Esophagus muscularis mucosa (tissue), 4 donors: ENCODE data around the gene DYNC1LI2.

Source experiments
- EP300 ChIP-seq: sonication (generic); formaldehyde crosslinking; IDR thresholded peaks from one replicate; pipeline ENCODE4 v1.6.1; 2017; ENCODE audit warnings: antibody characterized with exemption
- POLR2A ChIP-seq: fragments of 450-650 bp; IDR thresholded peaks from one replicate; pipeline ENCODE4 v1.6.1; 2017; ENCODE audit warnings: antibody characterized with exemption, moderate library complexity, mild to moderate bottlenecking, low read depth
- TF ChIP-seq, protein P1 (sequence below), 3 experiments: fragments of 200-600 bp in 2 of 3; fragments of 450-650 bp in 1 of 3; sonication (generic) in 2 of 3; IDR thresholded peaks; one replicate each; pipeline ENCODE4 v1.5.1; 2017 to 2019; ENCODE audit warnings: antibody characterized with exemption in 3 of 3, mild to moderate bottlenecking in 2 of 3, moderate library complexity in 1 of 3

DNA sequence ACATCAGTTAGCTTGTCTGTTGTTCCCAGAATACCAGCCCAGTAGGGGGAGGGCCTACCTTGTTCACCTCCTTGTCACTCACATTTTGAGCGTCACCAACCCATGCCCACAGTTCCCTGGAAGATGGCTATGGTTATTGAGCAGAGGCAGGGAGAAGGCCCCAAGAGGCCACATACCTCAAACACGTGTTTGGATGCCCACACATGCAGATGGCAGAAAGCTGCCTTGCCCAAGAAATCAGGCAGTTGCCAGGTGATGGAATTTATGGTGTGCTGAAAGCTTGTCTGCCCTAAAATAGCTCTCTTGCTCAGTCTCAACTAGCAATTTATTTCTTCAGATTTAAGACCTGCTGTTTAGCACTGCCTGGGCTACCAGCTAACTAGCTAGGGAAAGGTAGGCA lies 38.3 kb downstream of the DYNC1LI2 start:
- TF ChIP-seq POLR2A: no peak
- TF ChIP-seq EP300: no peak
- TF ChIP-seq, protein P1, sequence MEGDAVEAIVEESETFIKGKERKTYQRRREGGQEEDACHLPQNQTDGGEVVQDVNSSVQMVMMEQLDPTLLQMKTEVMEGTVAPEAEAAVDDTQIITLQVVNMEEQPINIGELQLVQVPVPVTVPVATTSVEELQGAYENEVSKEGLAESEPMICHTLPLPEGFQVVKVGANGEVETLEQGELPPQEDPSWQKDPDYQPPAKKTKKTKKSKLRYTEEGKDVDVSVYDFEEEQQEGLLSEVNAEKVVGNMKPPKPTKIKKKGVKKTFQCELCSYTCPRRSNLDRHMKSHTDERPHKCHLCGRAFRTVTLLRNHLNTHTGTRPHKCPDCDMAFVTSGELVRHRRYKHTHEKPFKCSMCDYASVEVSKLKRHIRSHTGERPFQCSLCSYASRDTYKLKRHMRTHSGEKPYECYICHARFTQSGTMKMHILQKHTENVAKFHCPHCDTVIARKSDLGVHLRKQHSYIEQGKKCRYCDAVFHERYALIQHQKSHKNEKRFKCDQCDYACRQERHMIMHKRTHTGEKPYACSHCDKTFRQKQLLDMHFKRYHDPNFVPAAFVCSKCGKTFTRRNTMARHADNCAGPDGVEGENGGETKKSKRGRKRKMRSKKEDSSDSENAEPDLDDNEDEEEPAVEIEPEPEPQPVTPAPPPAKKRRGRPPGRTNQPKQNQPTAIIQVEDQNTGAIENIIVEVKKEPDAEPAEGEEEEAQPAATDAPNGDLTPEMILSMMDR (IDR thresholded peaks at IDR 0.05): no peak
